HEK293T (cell line): ENCODE results near the gene INCENP.
A peak's percentile ranks its signal among the peaks of the same experiment; 100 is the strongest.

Source experiments
- ARNT ChIP-seq: fragments of 450-650 bp; IDR thresholded peaks from 2 replicates; pipeline ENCODE4 v1.6.1; 2017; ENCODE audit warnings: mild to moderate bottlenecking
- BHLHE40 ChIP-seq: fragments of 450-650 bp; IDR thresholded peaks from 2 replicates; pipeline ENCODE4 v1.6.1; 2016; ENCODE audit warnings: mild to moderate bottlenecking, moderate library complexity, borderline replicate concordance
- ELF4 ChIP-seq: fragments of 450-650 bp; IDR thresholded peaks from 2 replicates; pipeline ENCODE4 v1.6.1; 2017; ENCODE audit warnings: antibody characterized with exemption
- FOXA1 ChIP-seq: fragments of 450-650 bp; IDR thresholded peaks from 2 replicates; pipeline ENCODE4 v1.6.1; 2016; ENCODE audit warnings: mild to moderate bottlenecking
- FOXM1 ChIP-seq: fragments of 450-650 bp; IDR thresholded peaks from 2 replicates; pipeline ENCODE4 v1.6.1; 2017; ENCODE audit warnings: mild to moderate bottlenecking, borderline replicate concordance
- L3MBTL2 ChIP-seq: fragments of 450-650 bp; conservative IDR thresholded peaks from 2 replicates; pipeline ENCODE4 v1.6.1; 2016; ENCODE audit warnings: mild to moderate bottlenecking
- NFRKB ChIP-seq: fragments of 450-650 bp; IDR thresholded peaks from 2 replicates; pipeline ENCODE4 v1.6.1; 2016; ENCODE audit warnings: mild to moderate bottlenecking, moderate library complexity
- SP1 ChIP-seq: fragments of 450-650 bp; IDR thresholded peaks from 2 replicates; pipeline ENCODE4 v1.6.1; 2017
- SUZ12 ChIP-seq: fragments of 450-650 bp; IDR thresholded peaks from 2 replicates; pipeline ENCODE4 v1.6.1; 2016; ENCODE audit warnings: mild to moderate bottlenecking
- TARDBP ChIP-seq: fragments of 450-650 bp; IDR thresholded peaks from 2 replicates; pipeline ENCODE4 v1.6.1; 2016
- TF ChIP-seq, protein P1 (sequence below): fragments of 450-650 bp; IDR thresholded peaks from 2 replicates; pipeline ENCODE4 v1.6.1; 2016

DNA sequence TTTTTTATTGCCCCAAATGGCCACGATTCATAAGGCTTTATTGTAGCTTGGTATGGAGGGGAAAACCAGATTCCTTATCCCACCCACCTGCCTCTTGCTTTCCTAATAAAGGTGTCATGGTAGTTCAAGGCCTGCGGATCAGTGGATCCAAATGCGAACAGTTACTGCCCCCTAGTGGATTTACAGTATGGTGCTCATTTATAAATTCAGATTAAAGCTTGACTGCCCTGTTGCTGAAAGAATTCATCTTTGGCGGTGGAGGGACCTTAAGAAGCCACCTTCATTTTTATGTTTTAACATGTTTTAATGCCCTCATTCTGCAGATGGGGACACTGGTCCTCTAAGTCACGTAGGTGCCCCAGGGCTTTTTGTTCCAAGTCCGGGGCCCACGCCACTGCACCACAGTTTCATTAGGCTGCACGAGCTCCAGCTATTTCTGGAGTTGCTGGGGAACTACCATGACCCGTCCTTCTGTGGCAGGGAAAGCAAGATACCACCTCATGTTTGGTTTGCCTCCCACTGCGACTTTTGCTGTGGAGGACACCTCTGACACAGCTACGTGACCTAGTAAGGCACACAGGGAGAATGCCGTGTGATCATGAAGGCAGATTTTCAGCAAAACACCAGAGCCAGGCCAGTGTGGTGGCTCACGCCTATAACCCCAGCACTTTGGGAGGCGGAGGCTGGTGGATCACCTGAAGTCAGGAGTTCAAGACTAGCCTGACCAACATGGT, 15.6 kb upstream of the INCENP start:
- TF ChIP-seq BHLHE40 (no peak), FOXA1 (no peak), FOXM1 (no peak), TARDBP (no peak), ARNT (no peak), ELF4 (no peak), SUZ12 (no peak), SP1 (no peak), NFRKB (no peak), L3MBTL2 (no peak)
- TF ChIP-seq, protein P1, sequence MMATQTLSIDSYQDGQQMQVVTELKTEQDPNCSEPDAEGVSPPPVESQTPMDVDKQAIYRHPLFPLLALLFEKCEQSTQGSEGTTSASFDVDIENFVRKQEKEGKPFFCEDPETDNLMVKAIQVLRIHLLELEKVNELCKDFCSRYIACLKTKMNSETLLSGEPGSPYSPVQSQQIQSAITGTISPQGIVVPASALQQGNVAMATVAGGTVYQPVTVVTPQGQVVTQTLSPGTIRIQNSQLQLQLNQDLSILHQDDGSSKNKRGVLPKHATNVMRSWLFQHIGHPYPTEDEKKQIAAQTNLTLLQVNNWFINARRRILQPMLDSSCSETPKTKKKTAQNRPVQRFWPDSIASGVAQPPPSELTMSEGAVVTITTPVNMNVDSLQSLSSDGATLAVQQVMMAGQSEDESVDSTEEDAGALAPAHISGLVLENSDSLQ, result peak; percentile 16; the same call in 1 of the 2 replicates
